Stimulated activated naive CD8-positive, alpha-beta T cell treated with anti-CD3 and anti-CD28 coated beads, Interleukin-15, Interleukin-2, amounts not matched to agents 100 U/mL and 50 U/mL, for 24 hours (primary cell): ENCODE results near the gene JCHAIN.

Experiments
- ATAC-seq: fragments of 150-1000 bp; cut with Tn5 transposase; one replicate; pipeline ENCODE4 v1.10.0; 2021
- DNase-seq: peaks from one replicate; pipeline ENCODE4 v3.0.0; 2021

JCHAIN gene

DNA sequence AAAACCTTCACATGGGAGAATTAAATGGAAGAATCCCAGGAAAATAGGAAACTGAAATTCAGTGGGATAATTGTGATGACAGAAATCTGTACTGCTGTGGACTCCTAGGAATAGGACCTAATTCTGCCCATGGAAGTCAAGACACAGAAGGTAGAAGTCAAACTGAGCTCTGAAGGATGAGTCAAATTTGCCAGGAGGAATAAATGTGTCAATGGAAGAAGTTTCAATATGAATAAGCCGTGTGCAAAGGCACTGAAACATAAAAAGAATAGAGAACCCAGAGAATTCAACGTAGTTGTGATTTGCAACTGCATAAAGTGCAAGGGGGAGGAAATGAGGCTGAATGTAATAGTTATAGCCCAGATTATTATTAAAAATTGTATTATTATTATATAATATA lies 26.1 kb downstream of the JCHAIN start:
- peak; percentile 61 for ATAC-seq

DNA sequence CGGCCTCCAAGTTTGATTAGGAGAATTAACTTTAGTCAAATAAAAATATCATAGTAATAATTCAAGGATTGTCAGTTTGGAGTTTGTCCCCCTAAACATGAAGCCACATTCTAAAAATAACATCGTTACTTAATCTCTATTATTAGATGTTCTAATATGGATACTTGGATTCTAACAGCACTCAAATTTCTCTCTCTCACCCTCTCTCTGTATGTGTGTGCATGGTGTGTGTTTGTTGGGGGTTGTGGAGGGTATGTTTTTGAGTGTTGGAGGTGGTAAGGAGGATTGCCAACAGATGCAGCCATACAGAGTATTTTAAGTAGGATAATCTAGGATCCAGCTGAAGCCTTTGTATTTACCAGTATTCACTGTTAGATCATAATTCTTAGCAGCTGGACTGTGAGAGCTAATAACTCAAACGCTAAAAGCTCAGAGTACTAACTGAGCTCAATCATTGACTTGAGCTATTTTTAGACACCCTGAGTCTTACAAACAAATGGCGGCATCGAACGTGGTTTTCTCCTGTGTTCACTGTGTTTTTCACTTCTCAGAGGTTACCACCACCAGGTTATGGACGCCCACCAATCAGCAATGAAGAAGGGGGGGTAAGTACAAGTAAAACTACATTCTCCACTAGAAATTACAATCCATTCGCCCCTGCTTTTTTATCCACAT lies 28.9 kb downstream of the JCHAIN start:
- ATAC-seq (no peak), DNase-seq (no peak)

More for the DNA sequence above, 26.1 kb downstream of the JCHAIN start:
- DNase-seq = no peak

DNA sequence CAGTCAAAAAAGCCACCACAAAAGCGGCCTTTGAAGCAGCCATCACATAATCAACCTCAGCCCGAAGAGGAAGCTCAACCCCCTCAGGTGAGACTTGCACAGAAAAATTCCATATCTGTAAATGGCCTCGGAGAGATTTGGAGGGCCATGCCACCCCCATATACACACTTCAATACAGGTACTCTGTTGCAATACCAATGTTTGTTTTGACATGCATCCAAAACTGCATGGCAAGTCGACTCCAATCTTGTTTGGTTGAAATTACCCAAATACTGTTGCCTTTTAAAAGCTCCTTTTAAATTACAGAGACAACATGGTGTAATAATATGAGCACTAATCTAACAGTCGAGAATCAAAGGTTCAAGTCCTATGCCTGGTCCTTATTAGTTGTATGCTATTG lies 31.8 kb downstream of the JCHAIN start:
- DNase-seq (no peak), ATAC-seq (no peak)

DNA sequence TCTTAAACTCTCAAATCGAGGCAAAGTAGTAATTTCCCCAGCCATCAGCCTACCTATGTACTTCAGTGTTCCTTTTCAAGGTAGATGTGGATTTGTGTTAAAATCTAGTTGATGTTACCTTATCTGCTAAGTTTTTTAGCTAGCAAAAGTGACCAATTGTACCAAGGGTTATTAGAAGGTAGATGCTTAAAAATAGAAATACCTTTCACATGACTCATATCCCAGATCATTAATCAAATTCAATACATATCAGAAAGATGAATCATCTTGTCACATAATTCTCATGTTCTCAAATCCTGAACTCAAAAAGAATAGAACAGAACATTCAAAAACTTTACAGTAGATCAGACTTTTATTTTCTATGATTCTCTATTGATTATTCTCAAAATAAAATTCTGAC lies 34.3 kb downstream of the JCHAIN start:
- ATAC-seq (no peak), DNase-seq (no peak)

DNA sequence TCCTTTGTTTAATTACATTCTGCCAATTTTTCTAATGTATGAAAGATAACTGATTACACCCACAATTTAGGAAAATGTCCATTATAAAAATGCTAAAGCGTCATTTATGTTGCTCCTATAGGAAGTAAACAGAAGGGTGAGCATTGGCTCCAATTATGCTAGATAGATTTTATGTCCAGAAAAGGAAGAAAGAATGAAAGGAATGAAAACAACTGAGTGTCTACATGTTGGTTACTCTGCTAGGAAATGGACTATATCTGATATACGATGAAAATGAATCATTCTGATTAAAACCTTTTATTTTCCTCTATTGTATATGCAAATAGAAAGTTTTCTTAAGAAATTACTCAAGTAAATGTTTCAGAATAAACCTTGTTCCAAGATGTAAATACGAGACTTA lies 36.1 kb downstream of the JCHAIN start:
- no peak for DNase-seq
- ATAC-seq = no peak

DNA sequence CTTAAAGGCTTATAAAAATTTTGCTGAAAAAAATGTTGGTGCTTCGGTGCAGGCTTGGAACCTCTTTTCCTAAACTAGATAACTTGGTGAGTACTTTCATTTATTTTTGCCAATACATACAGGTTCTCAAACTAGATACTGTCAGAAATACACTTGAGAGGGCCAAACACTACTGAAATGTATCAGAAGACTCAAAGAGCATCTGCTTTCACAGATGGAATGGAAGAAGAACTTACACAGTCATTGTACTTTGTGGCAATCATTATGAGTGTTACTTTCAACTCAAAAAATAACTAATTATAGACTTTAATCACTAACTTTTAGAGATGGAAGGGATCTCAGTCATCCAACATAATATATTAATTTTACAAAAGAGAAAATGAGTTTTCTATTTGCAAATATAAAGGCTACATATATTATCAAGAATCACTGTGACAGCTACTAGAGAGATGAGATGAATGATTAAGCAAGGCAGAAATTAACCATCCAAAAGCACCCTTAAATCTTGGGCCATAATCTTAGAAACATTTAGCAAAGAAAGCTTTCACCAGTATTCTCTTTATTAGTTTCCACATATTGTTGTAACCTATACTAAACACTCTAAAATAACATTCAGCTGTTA lies 36.7 kb downstream of the JCHAIN start:
- ATAC-seq (no peak), DNase-seq (no peak)

DNA sequence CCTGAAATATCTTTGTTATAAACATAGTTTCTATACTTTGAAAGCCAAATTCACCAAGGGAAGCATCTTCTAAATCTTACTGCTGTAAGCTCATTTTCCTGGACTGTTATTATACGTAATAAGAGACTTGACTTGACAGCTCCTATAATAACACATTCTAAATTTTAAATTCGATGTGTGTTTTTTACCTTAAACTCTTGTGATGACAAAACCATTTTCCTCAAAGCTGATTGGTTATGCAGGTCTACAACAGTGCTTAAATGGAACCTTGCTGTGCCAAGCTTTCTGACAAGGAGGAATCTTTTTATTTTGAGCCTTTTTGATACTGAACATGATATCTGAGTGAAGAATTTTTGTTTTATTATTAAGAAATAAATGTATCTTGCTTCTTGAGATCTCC lies 37.9 kb downstream of the JCHAIN start, which contains the start of gene ENAM:
Gene ENAM, plus strand, starts transcription at position 301 of the 400 bp plus-strand sequence. CDS start 757 bp downstream, outside the sequence.
- ATAC-seq (no peak), DNase-seq (no peak)

DNA sequence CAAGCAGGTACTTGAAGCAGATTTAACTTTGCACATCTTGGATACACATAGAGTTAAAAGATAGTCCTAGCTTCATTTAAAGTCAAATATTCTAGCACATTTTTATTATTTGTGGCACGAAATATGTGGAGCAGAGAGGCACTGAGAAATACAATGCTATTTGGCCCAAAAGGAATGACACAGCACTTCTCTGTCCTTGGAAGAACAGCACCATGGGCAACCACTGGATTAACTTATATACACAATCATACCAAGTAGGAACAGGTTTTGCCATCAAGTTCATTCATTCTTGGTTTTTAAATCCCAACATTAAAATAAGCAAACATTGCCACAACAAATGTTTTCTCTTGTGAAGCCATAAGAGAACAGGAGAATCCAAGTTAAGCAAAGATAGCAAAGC lies 38.7 kb downstream of the JCHAIN start:
- DNase-seq (no peak), ATAC-seq (no peak)

DNA sequence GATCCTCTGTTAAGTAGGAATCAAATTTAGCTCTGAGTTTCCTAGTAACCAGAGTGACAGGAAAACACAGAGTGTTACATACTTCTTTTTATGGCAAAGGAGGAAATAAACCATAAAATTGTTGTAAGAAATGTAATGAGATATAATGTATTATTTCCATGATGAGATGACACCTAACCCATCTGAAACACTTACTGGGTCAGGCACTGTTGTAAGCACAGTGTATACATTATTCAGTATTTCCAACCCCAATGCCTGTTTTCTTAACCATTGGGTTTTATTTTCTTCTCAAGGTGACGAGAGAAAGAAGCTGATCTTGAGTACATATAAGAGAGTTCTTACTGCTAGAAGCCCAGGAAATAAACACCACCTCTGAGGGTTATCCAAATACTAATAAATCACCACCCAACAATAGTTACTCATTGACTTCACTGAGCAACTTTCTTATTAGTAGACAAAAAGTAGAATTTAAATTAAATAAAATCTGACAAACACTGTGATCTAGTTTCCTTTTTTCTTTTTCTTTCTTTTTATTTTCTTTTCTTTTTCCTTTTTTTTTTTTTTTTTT lies 42.0 kb downstream of the JCHAIN start:
- no peak for DNase-seq
- peak; percentile 48 for ATAC-seq

DNA sequence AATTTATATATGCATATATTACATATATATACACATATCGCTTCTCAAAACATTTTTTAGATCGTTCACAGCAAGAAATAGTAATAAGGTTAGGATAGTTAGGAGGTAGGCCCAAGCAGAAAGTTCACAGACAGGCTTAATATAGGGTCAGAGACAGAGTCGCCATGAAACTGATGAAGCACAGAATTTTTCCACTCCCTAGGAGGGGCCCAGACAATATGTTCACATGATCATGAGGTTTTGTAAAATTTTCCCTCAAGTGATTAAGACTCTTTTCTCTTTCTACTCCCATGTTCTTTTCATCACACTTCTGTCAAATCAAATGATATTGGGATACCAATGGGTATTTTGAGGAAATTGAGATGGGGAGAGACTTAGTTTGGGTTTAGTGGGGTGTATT lies 43.0 kb downstream of the JCHAIN start:
- ATAC-seq (peak; percentile 73), DNase-seq (no peak)

DNA sequence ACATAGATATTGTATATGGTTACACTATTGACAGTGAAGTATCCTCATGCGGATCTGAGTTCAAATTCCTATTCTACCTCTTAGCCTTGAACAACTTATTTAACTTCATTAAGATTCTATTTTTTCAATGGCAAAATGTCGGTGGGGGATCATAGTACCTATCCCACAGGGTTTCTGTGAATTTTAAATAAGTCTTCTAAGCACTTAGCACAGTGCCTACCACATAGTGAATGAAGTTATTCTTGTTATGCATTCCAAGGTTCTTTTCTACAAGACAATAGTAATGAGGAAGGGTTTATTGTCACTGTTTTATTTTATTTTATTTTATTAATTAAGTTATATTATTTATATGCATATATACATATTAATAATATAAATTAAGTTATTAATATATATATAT lies 46.5 kb downstream of the JCHAIN start:
- ATAC-seq (no peak), DNase-seq (no peak)

DNA sequence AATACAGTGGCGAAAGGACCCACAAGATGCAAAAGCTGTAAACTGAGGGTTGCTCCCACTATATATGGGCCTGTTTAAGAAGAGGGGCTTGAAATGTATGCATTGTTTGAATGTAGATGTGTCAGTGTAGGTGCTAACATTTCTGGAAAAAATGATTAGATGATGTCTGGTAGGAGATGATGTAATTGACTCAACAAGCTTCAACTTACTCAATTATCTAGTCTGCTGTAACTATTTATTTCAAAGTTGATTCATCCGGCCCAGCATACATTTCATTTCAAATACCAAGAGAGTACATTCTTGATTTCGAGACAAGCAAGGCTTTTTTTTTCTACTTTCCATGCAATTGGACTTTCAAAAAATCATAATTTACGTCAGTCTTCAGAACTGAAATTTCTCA lies 47.0 kb downstream of the JCHAIN start:
- peak; percentile 44 for ATAC-seq

DNA sequence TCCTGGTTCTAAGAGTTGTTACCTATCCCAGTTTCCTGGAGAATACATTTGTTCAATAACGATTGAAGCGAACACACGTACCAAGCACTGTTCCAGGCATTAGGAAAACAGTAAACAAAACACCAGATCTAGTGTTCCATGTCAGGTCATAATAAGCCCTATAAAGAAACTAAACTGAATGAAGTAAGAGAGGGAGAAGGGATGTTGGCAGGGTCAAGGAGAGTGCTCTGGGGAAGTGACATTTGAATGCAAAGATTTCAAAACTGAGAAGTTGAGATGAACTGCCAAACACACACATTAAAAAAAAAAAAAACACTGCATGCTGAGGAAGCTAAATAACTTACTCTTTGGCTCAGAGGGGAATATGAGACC lies 52.1 kb downstream of the JCHAIN start:
- ATAC-seq = no peak
- no peak for DNase-seq

More for the DNA sequence above, 47.0 kb downstream of the JCHAIN start:
- DNase-seq = no peak

DNA sequence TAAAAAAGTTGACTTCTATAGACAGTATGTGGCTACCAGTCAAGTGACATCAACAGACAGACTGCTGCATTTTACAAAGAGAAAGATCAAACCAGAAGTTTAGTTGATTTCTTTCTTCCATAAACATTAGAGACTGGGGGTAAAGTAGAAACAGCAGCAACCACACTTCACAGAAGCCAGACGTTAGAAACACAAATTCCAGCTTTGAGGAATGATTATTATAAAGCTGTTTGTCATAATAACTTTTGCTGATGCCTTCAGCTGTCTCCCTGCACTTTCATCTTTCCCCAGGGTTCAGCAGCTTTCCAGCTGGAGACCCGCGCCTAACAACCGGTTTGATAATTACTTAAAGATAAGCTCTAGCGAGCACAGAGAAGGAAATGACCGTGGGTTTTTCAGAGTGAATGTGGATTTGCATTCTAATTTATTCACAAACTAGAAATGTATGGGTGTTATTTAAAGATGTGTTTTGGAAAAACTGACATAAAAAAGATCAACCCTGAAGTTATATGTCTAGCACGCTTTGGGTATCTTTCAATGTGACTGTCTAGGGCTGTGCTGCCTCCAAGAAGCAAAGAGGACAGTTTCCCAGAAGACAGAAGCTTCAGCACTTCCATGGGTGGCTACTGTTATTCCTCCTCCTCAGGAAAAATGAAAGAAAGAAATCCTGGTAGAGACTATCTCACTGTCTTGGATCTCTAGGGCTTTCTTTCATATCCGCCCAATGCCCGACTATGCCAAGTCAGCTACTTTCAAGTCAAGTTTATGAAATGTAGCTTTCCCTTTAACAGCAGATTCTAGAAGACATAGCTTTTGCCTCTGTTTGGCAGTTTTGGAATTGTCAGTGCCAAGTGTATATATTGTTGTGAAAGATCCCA lies 52.8 kb downstream of the JCHAIN start:
- peak; percentile 47 for ATAC-seq
- no peak for DNase-seq

DNA sequence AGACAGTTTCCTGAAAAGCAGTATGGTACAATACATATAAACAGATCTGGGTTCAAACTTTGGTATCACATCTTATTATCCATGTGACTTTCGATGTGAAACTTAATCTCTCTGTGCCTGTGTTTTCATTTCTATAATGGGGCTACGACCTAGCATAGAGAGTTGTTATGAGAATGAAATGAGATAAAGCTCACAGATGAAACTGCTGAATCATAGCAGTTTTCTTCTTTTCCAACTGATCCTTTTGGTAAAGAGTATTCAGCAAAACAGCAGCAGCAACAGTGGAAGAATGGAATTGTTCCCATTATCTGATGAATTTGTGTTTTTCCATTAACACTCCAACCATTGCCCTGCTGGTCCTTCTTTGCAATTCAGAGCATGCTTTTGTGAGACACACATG lies 58.0 kb downstream of the JCHAIN start:
- DNase-seq = no peak
- ATAC-seq = no peak

DNA sequence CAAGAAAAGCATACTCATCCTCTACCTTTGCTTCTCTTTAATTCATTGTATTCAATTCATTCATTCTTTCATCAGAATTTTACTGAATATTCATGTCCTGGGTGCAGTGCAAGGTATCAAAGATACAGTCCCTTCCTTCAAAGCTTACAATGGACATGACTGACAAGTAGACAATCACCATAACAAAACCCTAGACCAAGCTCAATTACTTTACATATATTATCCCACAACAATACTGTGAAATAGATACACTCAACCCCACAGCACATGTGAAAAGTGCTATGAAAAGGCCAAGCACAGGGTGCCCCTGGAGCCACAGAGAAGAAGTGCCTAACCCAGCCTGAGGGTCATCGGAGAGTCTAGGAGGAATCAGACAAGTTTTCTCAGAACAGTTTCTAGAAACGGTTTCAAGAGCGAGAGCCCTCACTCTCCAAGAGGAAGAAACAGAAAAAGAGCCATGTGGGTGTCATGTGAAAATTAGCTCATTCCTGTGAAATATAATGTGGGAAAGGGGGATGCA lies 58.9 kb downstream of the JCHAIN start:
- ATAC-seq = no peak
- no peak for DNase-seq

DNA sequence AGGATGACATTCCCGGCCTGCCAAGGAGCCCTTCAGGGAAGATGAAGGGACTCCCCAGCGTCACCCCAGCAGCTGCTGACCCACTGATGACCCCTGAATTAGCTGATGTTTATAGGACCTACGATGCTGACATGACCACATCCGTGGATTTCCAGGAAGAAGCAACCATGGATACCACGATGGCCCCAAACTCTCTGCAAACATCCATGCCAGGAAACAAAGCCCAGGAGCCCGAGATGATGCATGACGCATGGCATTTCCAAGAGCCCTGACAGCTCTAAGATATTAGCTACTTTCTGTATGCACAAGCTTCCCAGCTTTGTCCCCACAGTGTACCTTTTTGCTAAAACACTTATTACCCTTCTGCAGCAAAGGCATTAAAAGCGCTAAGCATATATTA lies 59.8 kb downstream of the JCHAIN start:
- ATAC-seq = no peak
- DNase-seq = no peak
